ENCODE results near the gene CYB561D2. TPM values are rescaled to one million over a fixed set of nuclear protein-coding genes. Genes with fewer than 3 reads are reported as not detected.

CYB561D2 gene
- total and polyA plus RNA-seq, 9 of the 15 experiments (the other 6 are each of a cell fraction or from before 2014, with no cell fraction given): 4.2 to 16.6 (median 9.4) TPM

DNA sequence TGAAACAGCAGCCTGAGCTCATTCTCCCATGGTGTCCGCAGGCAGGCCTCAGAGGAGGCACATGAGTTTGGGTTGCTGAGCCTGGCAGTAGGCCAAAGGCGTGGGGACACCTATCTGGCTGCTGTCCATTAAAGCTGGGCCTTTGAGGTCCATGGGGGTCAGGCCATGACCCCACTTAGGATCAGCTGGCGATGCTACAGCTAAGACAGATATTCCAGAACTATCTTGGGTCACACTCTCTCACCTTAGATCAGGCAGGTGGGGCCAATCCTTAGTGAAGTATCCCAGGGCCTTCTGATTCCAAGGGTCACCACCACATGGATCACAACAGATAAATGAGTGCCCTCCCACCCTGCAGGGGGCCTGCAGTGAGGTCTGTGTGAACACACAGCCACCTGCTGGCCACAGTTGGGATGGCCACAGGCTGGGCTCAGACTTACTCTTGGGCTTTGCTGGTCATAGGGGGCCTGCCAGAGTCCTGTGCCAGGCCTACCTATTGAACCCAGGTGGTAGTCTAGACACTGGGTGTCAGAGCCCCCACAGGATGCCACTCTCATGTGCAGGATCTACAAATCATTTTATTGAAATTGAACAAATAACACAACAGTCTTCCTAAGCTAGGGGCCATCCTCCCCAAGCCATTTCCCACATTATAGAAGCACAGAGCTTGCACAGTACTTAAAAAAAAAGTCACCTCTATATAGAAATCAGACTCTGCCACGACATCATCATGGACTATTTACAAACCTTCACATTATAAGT, 26.1 kb upstream of the CYB561D2 start (continued):
- TF ChIP-seq, protein P1, sequence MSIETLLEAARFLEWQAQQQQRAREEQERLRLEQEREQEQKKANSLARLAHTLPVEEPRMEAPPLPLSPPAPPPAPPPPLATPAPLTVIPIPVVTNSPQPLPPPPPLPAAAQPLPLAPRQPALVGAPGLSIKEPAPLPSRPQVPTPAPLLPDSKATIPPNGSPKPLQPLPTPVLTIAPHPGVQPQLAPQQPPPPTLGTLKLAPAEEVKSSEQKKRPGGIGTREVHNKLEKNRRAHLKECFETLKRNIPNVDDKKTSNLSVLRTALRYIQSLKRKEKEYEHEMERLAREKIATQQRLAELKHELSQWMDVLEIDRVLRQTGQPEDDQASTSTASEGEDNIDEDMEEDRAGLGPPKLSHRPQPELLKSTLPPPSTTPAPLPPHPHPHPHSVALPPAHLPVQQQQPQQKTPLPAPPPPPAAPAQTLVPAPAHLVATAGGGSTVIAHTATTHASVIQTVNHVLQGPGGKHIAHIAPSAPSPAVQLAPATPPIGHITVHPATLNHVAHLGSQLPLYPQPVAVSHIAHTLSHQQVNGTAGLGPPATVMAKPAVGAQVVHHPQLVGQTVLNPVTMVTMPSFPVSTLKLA (conservative IDR thresholded peaks at IDR 0.05): peak in 1 of 2 experiments; percentile 63; a peak in 3 of 4 replicates
- TF ChIP-seq ZNF23 (CRISPR knock-in tag; IDR thresholded peaks at IDR 0.05): no peak
- TF ChIP-seq XRCC5 (IDR thresholded peaks at IDR 0.05; ENCODE audit: low read depth, low read length): peak; percentile 58; the same call in 1 of the 2 replicates
- TF ChIP-seq ATF1 (CRISPR knock-in tag; IDR thresholded peaks at IDR 0.05): no peak
- peak; percentile 36; the same call in 1 of the 2 replicates for TF ChIP-seq ATF1 (tag; IDR thresholded peaks at IDR 0.05)
- TF ChIP-seq SMC3 (conservative IDR thresholded peaks at IDR 0.05; ENCODE audit: insufficient read depth, low read depth, low read length): peak; percentile 55
- TF ChIP-seq, protein P2, sequence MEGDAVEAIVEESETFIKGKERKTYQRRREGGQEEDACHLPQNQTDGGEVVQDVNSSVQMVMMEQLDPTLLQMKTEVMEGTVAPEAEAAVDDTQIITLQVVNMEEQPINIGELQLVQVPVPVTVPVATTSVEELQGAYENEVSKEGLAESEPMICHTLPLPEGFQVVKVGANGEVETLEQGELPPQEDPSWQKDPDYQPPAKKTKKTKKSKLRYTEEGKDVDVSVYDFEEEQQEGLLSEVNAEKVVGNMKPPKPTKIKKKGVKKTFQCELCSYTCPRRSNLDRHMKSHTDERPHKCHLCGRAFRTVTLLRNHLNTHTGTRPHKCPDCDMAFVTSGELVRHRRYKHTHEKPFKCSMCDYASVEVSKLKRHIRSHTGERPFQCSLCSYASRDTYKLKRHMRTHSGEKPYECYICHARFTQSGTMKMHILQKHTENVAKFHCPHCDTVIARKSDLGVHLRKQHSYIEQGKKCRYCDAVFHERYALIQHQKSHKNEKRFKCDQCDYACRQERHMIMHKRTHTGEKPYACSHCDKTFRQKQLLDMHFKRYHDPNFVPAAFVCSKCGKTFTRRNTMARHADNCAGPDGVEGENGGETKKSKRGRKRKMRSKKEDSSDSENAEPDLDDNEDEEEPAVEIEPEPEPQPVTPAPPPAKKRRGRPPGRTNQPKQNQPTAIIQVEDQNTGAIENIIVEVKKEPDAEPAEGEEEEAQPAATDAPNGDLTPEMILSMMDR (IDR thresholded peaks at IDR 0.05 in 2 of 3, conservative IDR thresholded peaks at IDR 0.05 in 1 of 3; ENCODE audit: insufficient read depth in 2 of 3, low read depth in 1 of 3, low read length in 3 of 3): peak; percentile 90 to 97 (median 91)
- 0 out of 2 replicates have a peak, but pooled peaks have one; percentile 7 for TF ChIP-seq EGR1 (conservative IDR thresholded peaks at IDR 0.05)
- peak; percentile 32 to 73; a peak in 3 of 4 replicates for TF ChIP-seq MAZ (CRISPR knock-in tag; conservative IDR thresholded peaks at IDR 0.05 in 1 of 2, IDR thresholded peaks at IDR 0.05 in 1 of 2)
- TF ChIP-seq, protein P3, sequence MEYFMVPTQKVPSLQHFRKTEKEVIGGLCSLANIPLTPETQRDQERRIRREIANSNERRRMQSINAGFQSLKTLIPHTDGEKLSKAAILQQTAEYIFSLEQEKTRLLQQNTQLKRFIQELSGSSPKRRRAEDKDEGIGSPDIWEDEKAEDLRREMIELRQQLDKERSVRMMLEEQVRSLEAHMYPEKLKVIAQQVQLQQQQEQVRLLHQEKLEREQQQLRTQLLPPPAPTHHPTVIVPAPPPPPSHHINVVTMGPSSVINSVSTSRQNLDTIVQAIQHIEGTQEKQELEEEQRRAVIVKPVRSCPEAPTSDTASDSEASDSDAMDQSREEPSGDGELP (CRISPR knock-in tag; IDR thresholded peaks at IDR 0.05; ENCODE audit: borderline replicate concordance): peak; percentile 91
